Embryonic facial prominence (tissue), 1 donor: ENCODE data around the gene B4GALNT4.
"Not testable (repeated sequence)": the region's sequence is repeated elsewhere in the genome, so short reads cannot be mapped to it uniquely, and the experiment has no call there.

ENCODE experiments used
- DNase-seq: peaks from one replicate; pipeline ENCODE4 v3.0.0-alpha.2; 2016; ENCODE audit errors: extremely low spot score

B4GALNT4 gene

GRCh38 chr11:369336-370018, at the start of gene B4GALNT4:
B4GALNT4 (plus strand) TSS chr11:369499; CDS start chr11:369804, 305 bp downstream.
- DNase-seq = no peak

- not testable (repeated sequence) for DNase-seq
Measured at GRCh38 chr11:319888-320273, 49.4 kb upstream of the B4GALNT4 start.

- no peak for DNase-seq
Measured at GRCh38 chr11:324156-324555, 45.1 kb upstream of the B4GALNT4 start.

GRCh38 chr11:324593-325517, 44.4 kb upstream of the B4GALNT4 start:
- not testable (repeated sequence) for DNase-seq

GRCh38 chr11:325796-326591, 43.3 kb upstream of the B4GALNT4 start:
- DNase-seq = no peak

GRCh38 chr11:326592-326841, 42.8 kb upstream of the B4GALNT4 start:
- no peak for DNase-seq

GRCh38 chr11:326842-327580, 42.3 kb upstream of the B4GALNT4 start:
- no peak for DNase-seq

- DNase-seq = no peak
Measured at GRCh38 chr11:327581-327923, 41.7 kb upstream of the B4GALNT4 start.

- DNase-seq = no peak
Measured at GRCh38 chr11:328012-328411, 41.3 kb upstream of the B4GALNT4 start.

GRCh38 chr11:328516-329100, 40.7 kb upstream of the B4GALNT4 start:
- DNase-seq = not testable (repeated sequence)

- DNase-seq = no peak
Measured at GRCh38 chr11:329886-330253, 39.4 kb upstream of the B4GALNT4 start.

GRCh38 chr11:330307-330693, 39.0 kb upstream of the B4GALNT4 start:
- no peak for DNase-seq

GRCh38 chr11:330694-331357, 38.5 kb upstream of the B4GALNT4 start:
- no peak for DNase-seq

GRCh38 chr11:331358-332060, 37.8 kb upstream of the B4GALNT4 start:
- DNase-seq = no peak

- no peak for DNase-seq
Measured at GRCh38 chr11:332651-333480, 36.4 kb upstream of the B4GALNT4 start.

- not testable (repeated sequence) for DNase-seq
Measured at GRCh38 chr11:333616-334263, 35.6 kb upstream of the B4GALNT4 start.

GRCh38 chr11:334264-334994, 34.9 kb upstream of the B4GALNT4 start:
- no peak for DNase-seq
